Activated naive CD8-positive, alpha-beta T cell (primary cell): ENCODE results near the gene DSCAML1.

ENCODE experiments used
- H3K27ac Mint-ChIP-seq: one replicate; pipeline ENCODE4 v1.8.0; 2021; ENCODE audit warnings: mixed read lengths
- H3K27me3 Mint-ChIP-seq: one replicate; pipeline ENCODE4 v1.8.0; 2021; ENCODE audit warnings: mixed read lengths
- H3K36me3 Mint-ChIP-seq: one replicate; pipeline ENCODE4 v1.8.0; 2021; ENCODE audit warnings: mixed read lengths
- H3K4me1 Mint-ChIP-seq: one replicate; pipeline ENCODE4 v1.8.0; 2021; ENCODE audit warnings: low read depth, mixed read lengths
- H3K4me3 Mint-ChIP-seq: one replicate; pipeline ENCODE4 v1.8.0; 2021; ENCODE audit warnings: mild to moderate bottlenecking, mixed read lengths
- H3K9me3 Mint-ChIP-seq: one replicate; pipeline ENCODE4 v1.8.0; 2021; ENCODE audit warnings: low read depth, mixed read lengths

DSCAML1 gene

GRCh38 chr11:117438371-117439000 is 358.5 kb downstream of the DSCAML1 start:
- H3K27ac Mint-ChIP-seq: no peak overlapping the region
- peaks cover 2% of the 10 kb centered on the region for H3K4me1 Mint-ChIP-seq
- peaks cover 7% of the 10 kb centered on the region for H3K27me3 Mint-ChIP-seq
- H3K9me3 Mint-ChIP-seq: no peaks in the 10 kb centered on the region
- no peak overlapping the region for H3K4me3 Mint-ChIP-seq
- H3K36me3 Mint-ChIP-seq: no peaks in the 10 kb centered on the region

DNA sequence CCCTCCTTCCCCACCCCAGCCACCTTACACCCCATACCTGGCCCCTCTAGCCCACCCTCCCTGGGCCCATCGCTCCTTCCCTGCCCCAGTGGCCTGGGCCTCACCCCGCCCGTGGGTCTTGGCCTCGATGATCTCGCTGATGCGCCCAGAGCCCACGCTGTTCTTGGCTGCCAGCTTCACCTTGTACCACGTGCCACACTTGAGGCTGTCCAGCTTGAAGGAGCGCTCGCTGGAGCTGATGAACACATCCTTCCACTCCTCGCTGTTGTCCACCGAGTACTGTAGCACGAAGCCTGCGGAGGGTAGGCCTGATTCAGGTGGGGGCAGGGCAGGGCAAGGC is 359.3 kb downstream of the DSCAML1 start:
- Mint-ChIP-seq H3K36me3 (no peaks in the 10 kb centered on the region), H3K4me1 (peaks cover 2% of the 10 kb centered on the region), H3K27ac (no peak overlapping the region), H3K4me3 (no peak overlapping the region), H3K27me3 (peaks cover 7% of the 10 kb centered on the region), H3K9me3 (no peaks in the 10 kb centered on the region)

GRCh38 chr11:117437041-117437790 is 359.8 kb downstream of the DSCAML1 start:
- Mint-ChIP-seq H3K36me3 (no peaks in the 10 kb centered on the region), H3K9me3 (no peaks in the 10 kb centered on the region), H3K4me3 (no peak overlapping the region), H3K4me1 (peaks cover 2% of the 10 kb centered on the region), H3K27me3 (peaks cover 6% of the 10 kb centered on the region), H3K27ac (no peak overlapping the region)

GRCh38 chr11:117435326-117435725 is 361.7 kb downstream of the DSCAML1 start:
- Mint-ChIP-seq H3K9me3 (no peaks in the 10 kb centered on the region), H3K36me3 (no peaks in the 10 kb centered on the region), H3K27ac (no peak overlapping the region), H3K27me3 (peaks cover 1% of the 10 kb centered on the region), H3K4me1 (peaks cover 2% of the 10 kb centered on the region), H3K4me3 (no peak overlapping the region)

GRCh38 chr11:117434481-117434880 is 362.5 kb downstream of the DSCAML1 start:
- no peaks in the 10 kb centered on the region for H3K9me3 Mint-ChIP-seq
- H3K4me1 Mint-ChIP-seq: peaks cover 2% of the 10 kb centered on the region
- no peak overlapping the region for H3K27ac Mint-ChIP-seq
- H3K4me3 Mint-ChIP-seq: no peak overlapping the region
- peaks cover 1% of the 10 kb centered on the region for H3K27me3 Mint-ChIP-seq
- no peaks in the 10 kb centered on the region for H3K36me3 Mint-ChIP-seq

GRCh38 chr11:117433717-117434116 is 363.3 kb downstream of the DSCAML1 start:
- peaks cover 2% of the 10 kb centered on the region for H3K4me1 Mint-ChIP-seq
- H3K27ac Mint-ChIP-seq: no peak overlapping the region
- H3K4me3 Mint-ChIP-seq: no peak overlapping the region
- peaks cover 1% of the 10 kb centered on the region for H3K27me3 Mint-ChIP-seq
- H3K36me3 Mint-ChIP-seq: no peaks in the 10 kb centered on the region
- no peaks in the 10 kb centered on the region for H3K9me3 Mint-ChIP-seq

- no peak overlapping the region for H3K4me3 Mint-ChIP-seq
- H3K9me3 Mint-ChIP-seq: no peaks in the 10 kb centered on the region
- H3K27ac Mint-ChIP-seq: no peak overlapping the region
- H3K36me3 Mint-ChIP-seq: no peaks in the 10 kb centered on the region
- peaks cover 5% of the 10 kb centered on the region for H3K4me1 Mint-ChIP-seq
- H3K27me3 Mint-ChIP-seq: peaks cover 3% of the 10 kb centered on the region
Observed at GRCh38 chr11:117431436-117431835, 365.6 kb downstream of the DSCAML1 start.

GRCh38 chr11:117430293-117430955 is 366.6 kb downstream of the DSCAML1 start:
- Mint-ChIP-seq H3K4me1 (peaks cover 5% of the 10 kb centered on the region), H3K4me3 (no peak overlapping the region), H3K9me3 (no peaks in the 10 kb centered on the region), H3K27ac (no peak overlapping the region), H3K36me3 (no peaks in the 10 kb centered on the region), H3K27me3 (peaks cover 2% of the 10 kb centered on the region)

GRCh38 chr11:117428856-117429229 is 368.2 kb downstream of the DSCAML1 start:
- Mint-ChIP-seq H3K27me3 (peaks cover 4% of the 10 kb centered on the region), H3K27ac (no peak overlapping the region), H3K9me3 (no peaks in the 10 kb centered on the region), H3K4me1 (peaks cover 3% of the 10 kb centered on the region), H3K4me3 (no peak overlapping the region), H3K36me3 (no peaks in the 10 kb centered on the region)

DNA sequence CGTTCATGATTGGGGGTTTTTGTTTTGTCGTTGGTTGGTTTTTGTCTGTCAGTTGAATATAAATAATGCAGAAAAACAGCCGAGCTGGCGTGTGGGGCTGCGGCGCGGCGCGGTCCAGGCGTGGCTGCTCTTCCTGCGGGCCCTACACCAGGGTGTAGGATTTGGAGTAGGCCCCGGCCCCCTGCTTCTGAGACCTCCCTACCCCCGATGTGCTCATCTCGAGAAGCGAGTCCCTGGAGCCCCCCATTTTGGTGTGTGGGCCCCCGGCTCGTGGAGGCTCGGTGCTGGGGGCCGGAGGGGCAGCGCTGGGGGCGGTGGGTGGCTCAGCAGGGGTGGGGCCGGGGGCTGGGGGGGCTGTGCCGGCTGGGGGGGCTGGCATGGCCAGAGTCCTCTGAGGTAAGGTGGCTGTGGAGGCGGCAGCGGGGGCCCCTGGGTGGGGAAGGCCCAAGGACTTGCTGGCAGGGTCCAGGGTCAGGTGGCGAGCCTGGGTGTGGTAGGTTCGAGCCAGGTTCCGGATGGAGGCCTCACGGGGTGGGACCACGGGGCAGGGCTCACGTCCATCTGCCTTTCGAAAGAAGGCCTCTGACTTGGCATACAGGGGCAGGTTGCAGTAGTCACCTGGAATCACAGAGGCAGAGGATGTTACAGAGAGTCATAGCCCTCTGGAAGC is 368.7 kb downstream of the DSCAML1 start:
- Mint-ChIP-seq H3K9me3 (no peaks in the 10 kb centered on the region), H3K4me1 (peaks cover 3% of the 10 kb centered on the region), H3K27me3 (peaks cover 4% of the 10 kb centered on the region), H3K36me3 (no peaks in the 10 kb centered on the region), H3K4me3 (no peak overlapping the region), H3K27ac (no peak overlapping the region)

- no peaks in the 10 kb centered on the region for H3K36me3 Mint-ChIP-seq
- H3K4me1 Mint-ChIP-seq: peaks cover 3% of the 10 kb centered on the region
- H3K27ac Mint-ChIP-seq: no peak overlapping the region
- peaks cover 4% of the 10 kb centered on the region for H3K27me3 Mint-ChIP-seq
- no peaks in the 10 kb centered on the region for H3K9me3 Mint-ChIP-seq
- no peak overlapping the region for H3K4me3 Mint-ChIP-seq
Observed at GRCh38 chr11:117427356-117427874, 369.6 kb downstream of the DSCAML1 start.

DNA sequence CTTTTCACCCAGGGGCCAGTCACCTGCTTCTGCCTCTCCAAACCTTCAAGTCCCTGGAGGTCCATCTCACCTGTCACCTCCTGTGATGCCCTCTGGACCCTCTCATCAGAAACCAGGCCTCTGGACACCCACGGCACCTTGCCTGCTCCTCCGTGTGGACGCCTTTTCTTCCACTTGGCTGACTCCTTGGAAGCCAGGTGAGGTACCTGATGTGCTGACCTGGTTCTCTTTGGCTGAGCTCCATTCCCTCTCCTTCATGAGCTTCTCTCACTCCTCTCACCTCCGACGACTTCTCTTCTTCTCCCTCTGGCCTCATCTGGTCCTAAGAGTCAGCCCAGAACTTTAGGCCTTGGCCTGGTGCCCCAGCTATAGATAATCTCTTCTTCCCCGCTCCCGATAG is 370.1 kb downstream of the DSCAML1 start:
- H3K36me3 Mint-ChIP-seq: no peaks in the 10 kb centered on the region
- no peak overlapping the region for H3K4me3 Mint-ChIP-seq
- peaks cover 4% of the 10 kb centered on the region for H3K27me3 Mint-ChIP-seq
- peaks cover 3% of the 10 kb centered on the region for H3K4me1 Mint-ChIP-seq
- no peaks in the 10 kb centered on the region for H3K9me3 Mint-ChIP-seq
- no peak overlapping the region for H3K27ac Mint-ChIP-seq

- no peak overlapping the region for H3K4me3 Mint-ChIP-seq
Observed at GRCh38 chr11:117426297-117426685, 370.7 kb downstream of the DSCAML1 start.

GRCh38 chr11:117425679-117426296 is 371.2 kb downstream of the DSCAML1 start:
- Mint-ChIP-seq H3K27ac (no peak overlapping the region), H3K4me3 (no peak overlapping the region), H3K4me1 (peaks cover 3% of the 10 kb centered on the region), H3K36me3 (no peaks in the 10 kb centered on the region), H3K9me3 (no peaks in the 10 kb centered on the region), H3K27me3 (peaks cover 4% of the 10 kb centered on the region)

More at GRCh38 chr11:117426297-117426685, 370.7 kb downstream of the DSCAML1 start:
- Mint-ChIP-seq H3K27ac (no peak overlapping the region), H3K4me1 (peaks cover 3% of the 10 kb centered on the region), H3K9me3 (no peaks in the 10 kb centered on the region), H3K36me3 (no peaks in the 10 kb centered on the region), H3K27me3 (peaks cover 4% of the 10 kb centered on the region)
